HEK293 (cell line): ENCODE results near the gene AP1B1.
"Not testable (repeated sequence)": the region's sequence is repeated elsewhere in the genome, so short reads cannot be mapped to it uniquely, and the experiment has no call there.

Source experiments
- CTCF ChIA-PET: fragments of 350-600 bp; formaldehyde crosslinking; extraction: SDS; loops from one replicate; lab custom pipeline; 2021; ENCODE audit warnings: antibody characterized with exemption; lab: Yijun Ruan, JAX
- POLR2A ChIA-PET: fragments of 300-600 bp; formaldehyde crosslinking; extraction: SDS; loops from one replicate; lab custom pipeline; 2020; ENCODE audit warnings: antibody characterized with exemption, inconsistent platforms; lab: Yijun Ruan, JAX
- H3K27ac ChIP-seq: fragments of 200-500 bp; sonication (Bioruptor generic); 2 replicates; pipeline ENCODE4 v1.5.1; 2014; ENCODE audit warnings: low read depth, low read length, control low read depth, inconsistent platforms; ENCODE audit errors: extremely low read depth
- H3K36me3 ChIP-seq, 2 experiments: fragments of 200-500 bp in 1 of 2; sonication (Bioruptor generic) in 1 of 2; 1 replicate in 1 of 2; 2 replicates in 1 of 2; pipeline ENCODE4 v1.5.1; 2014 to 2017; ENCODE audit warnings: inconsistent platforms in 2 of 2, low read length in 2 of 2; ENCODE audit not compliant: control insufficient read depth in 2 of 2, insufficient read depth in 1 of 2
- H3K4me1 ChIP-seq: fragments of 200-500 bp; sonication (Bioruptor generic); 2 replicates; pipeline ENCODE4 v1.5.1; 2014; ENCODE audit warnings: mild to moderate bottlenecking, low read length, inconsistent platforms; ENCODE audit not compliant: control insufficient read depth, insufficient read depth
- H3K4me3 ChIP-seq: 2 replicates; pipeline ENCODE4 v1.5.1; 2011; ENCODE audit warnings: low read depth, mild to moderate bottlenecking, control low read depth, low read length, moderate library complexity
- H3K9me3 ChIP-seq: fragments of 200-500 bp; sonication (Bioruptor generic); 2 replicates; pipeline ENCODE4 v1.5.1; 2014; ENCODE audit warnings: low read depth, low read length, inconsistent platforms; ENCODE audit not compliant: control insufficient read depth, insufficient read depth
- OSR2 ChIP-seq: fragments of 450-650 bp; formaldehyde crosslinking; IDR thresholded peaks from 2 replicates; pipeline ENCODE4 v1.5.1; 2016; ENCODE audit warnings: missing biosample characterization, missing genetic modification characterization
- PBX3 ChIP-seq: sonication (generic); formaldehyde crosslinking; IDR thresholded peaks from 2 replicates; pipeline ENCODE4 v1.8.1; 2022; ENCODE audit warnings: mild to moderate bottlenecking, moderate library complexity, missing genetic modification reagents
- SCRT2 ChIP-seq: fragments of 450-650 bp; formaldehyde crosslinking; IDR thresholded peaks from 2 replicates; pipeline ENCODE4 v1.5.1; 2016; ENCODE audit warnings: missing biosample characterization, missing genetic modification characterization
- ZBTB26 ChIP-seq: fragments of 450-650 bp; formaldehyde crosslinking; optimal IDR thresholded peaks from 2 replicates; pipeline ENCODE3; 2016; ENCODE audit warnings: missing biosample characterization, mild to moderate bottlenecking, missing genetic modification characterization
- ZFP41 ChIP-seq: fragments of 450-650 bp; formaldehyde crosslinking; IDR thresholded peaks from 2 replicates; pipeline ENCODE4 v1.5.1; 2016; ENCODE audit warnings: missing biosample characterization, missing genetic modification characterization, borderline replicate concordance
- ZIC2 ChIP-seq: fragments of 450-650 bp; formaldehyde crosslinking; IDR thresholded peaks from 2 replicates; pipeline ENCODE4 v1.5.1; 2016; ENCODE audit warnings: missing biosample characterization, missing genetic modification characterization
- ZNF112 ChIP-seq: fragments of 450-650 bp; formaldehyde crosslinking; IDR thresholded peaks from 2 replicates; pipeline ENCODE4 v1.5.0; 2017; ENCODE audit warnings: missing biosample characterization, missing genetic modification characterization
- ZNF148 ChIP-seq: fragments of 450-650 bp; formaldehyde crosslinking; IDR thresholded peaks from 2 replicates; pipeline ENCODE4 v1.5.0; 2017; ENCODE audit warnings: missing biosample characterization, missing genetic modification characterization, borderline replicate concordance
- ZNF155 ChIP-seq: fragments of 450-650 bp; formaldehyde crosslinking; IDR thresholded peaks from 2 replicates; pipeline ENCODE4 v1.5.1; 2016; ENCODE audit warnings: missing biosample characterization, missing genetic modification characterization
- ZNF223 ChIP-seq: fragments of 450-650 bp; formaldehyde crosslinking; IDR thresholded peaks from 2 replicates; pipeline ENCODE4 v1.5.1; 2016; ENCODE audit warnings: missing biosample characterization, missing genetic modification characterization
- ZNF426 ChIP-seq: fragments of 450-650 bp; formaldehyde crosslinking; IDR thresholded peaks from 2 replicates; pipeline ENCODE4 v1.5.1; 2017; ENCODE audit warnings: missing biosample characterization, missing genetic modification characterization, mild to moderate bottlenecking, inconsistent platforms, moderate library complexity
- ZNF560 ChIP-seq: fragments of 450-650 bp; formaldehyde crosslinking; IDR thresholded peaks from 2 replicates; pipeline ENCODE4 v1.5.1; 2017; ENCODE audit warnings: missing biosample characterization, missing genetic modification characterization, borderline replicate concordance
- ZNF610 ChIP-seq: fragments of 450-650 bp; formaldehyde crosslinking; IDR thresholded peaks from 2 replicates; pipeline ENCODE4 v1.5.1; 2016; ENCODE audit warnings: missing biosample characterization, missing genetic modification characterization, borderline replicate concordance
- ZNF654 ChIP-seq: fragments of 450-650 bp; formaldehyde crosslinking; IDR thresholded peaks from 2 replicates; pipeline ENCODE4 v1.5.1; 2016; ENCODE audit warnings: low read depth, missing biosample characterization, missing genetic modification characterization
- ZNF664 ChIP-seq: fragments of 450-650 bp; formaldehyde crosslinking; IDR thresholded peaks from 2 replicates; pipeline ENCODE4 v1.5.1; 2016; ENCODE audit warnings: missing biosample characterization, missing genetic modification characterization
- ZNF791 ChIP-seq: fragments of 450-650 bp; formaldehyde crosslinking; IDR thresholded peaks from 2 replicates; pipeline ENCODE4 v1.5.1; 2016; ENCODE audit warnings: missing biosample characterization, missing genetic modification characterization
- TF ChIP-seq, protein P1 (sequence below): fragments of 450-650 bp; formaldehyde crosslinking; IDR thresholded peaks from 2 replicates; pipeline ENCODE4 v1.5.1; 2017; ENCODE audit warnings: missing biosample characterization, missing genetic modification characterization

AP1B1 gene

DNA sequence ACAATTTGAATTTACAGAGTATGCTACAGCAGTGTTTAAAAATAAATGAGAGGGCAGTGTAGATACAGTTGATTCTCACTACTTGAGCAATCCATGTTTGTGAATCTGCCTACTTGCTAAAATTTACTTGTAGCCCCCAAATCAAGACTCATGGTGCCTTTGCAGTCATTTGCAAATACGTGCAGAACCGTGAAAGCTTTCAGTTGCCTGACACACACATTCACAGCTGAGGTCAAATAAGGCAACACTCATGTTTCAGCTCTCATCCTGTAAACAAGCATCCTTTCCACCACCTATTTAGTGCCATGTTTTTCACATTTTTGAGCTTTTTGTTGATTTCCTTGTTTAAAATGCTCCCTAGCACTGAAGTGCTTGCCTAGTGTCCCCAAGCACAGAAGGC, 40.3 kb downstream of the AP1B1 start (continued):
- TF ChIP-seq PBX3 (CRISPR knock-in tag) (no peak), ZBTB26 (tag by site-specific recombination) (no peak), ZFP41 (tag by site-specific recombination) (no peak), ZIC2 (tag by site-specific recombination) (no peak), ZNF791 (tag by site-specific recombination) (no peak), ZNF654 (tag by site-specific recombination) (no peak), ZNF610 (tag by site-specific recombination) (no peak), ZNF112 (tag by site-specific recombination) (no peak), ZNF155 (tag by site-specific recombination) (no peak), ZNF426 (no peak)

- Histone ChIP-seq H3K27ac (no peak overlapping the region), H3K4me3 (no peak overlapping the region), H3K36me3 (peaks cover 32 to 87% of the 10 kb centered on the region in 2 experiments), H3K4me1 (peaks cover 15% of the 10 kb centered on the region), H3K9me3 (no peaks in the 10 kb centered on the region)
- TF ChIP-seq, protein P1, sequence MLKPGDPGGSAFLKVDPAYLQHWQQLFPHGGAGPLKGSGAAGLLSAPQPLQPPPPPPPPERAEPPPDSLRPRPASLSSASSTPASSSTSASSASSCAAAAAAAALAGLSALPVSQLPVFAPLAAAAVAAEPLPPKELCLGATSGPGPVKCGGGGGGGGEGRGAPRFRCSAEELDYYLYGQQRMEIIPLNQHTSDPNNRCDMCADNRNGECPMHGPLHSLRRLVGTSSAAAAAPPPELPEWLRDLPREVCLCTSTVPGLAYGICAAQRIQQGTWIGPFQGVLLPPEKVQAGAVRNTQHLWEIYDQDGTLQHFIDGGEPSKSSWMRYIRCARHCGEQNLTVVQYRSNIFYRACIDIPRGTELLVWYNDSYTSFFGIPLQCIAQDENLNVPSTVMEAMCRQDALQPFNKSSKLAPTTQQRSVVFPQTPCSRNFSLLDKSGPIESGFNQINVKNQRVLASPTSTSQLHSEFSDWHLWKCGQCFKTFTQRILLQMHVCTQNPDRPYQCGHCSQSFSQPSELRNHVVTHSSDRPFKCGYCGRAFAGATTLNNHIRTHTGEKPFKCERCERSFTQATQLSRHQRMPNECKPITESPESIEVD (tag by site-specific recombination), result no peak
- no peak for TF ChIP-seq SCRT2 (tag by site-specific recombination)
- TF ChIP-seq ZNF148, result no peak
- TF ChIP-seq ZNF560 (tag by site-specific recombination), result no peak
- TF ChIP-seq ZNF664 (tag by site-specific recombination), result no peak
- ChIA-PET CTCF (interaction anchor here (1.0 kb wide), 1 partner anchor 12 kb away, joined by 3 read pairs; no protein-coding TSS in a partner anchor), POLR2A (no interaction called here)
These were observed 41.7 kb downstream of the AP1B1 start for GRCh38 chr22:29346659-29347058.

- H3K9me3 ChIP-seq, result no peaks in the 10 kb centered on the region
- H3K4me1 ChIP-seq, result peaks cover 15% of the 10 kb centered on the region
- H3K4me3 ChIP-seq, result no peak overlapping the region
- TF ChIP-seq OSR2 (peak; percentile 52; the same call in 1 of the 2 replicates), ZNF223 (tag by site-specific recombination) (no peak)
- H3K27ac ChIP-seq, result no peak overlapping the region
- ChIA-PET CTCF (interaction anchor here (1.0 kb wide), 1 partner anchor 13 kb away, joined by 3 read pairs; no protein-coding TSS in a partner anchor), POLR2A (interaction anchor here (1.7 kb wide), 1 partner anchor 43 kb away, joined by 11 read pairs; the partner anchor contains the start of gene AP1B1)
- peaks cover 27 to 87% of the 10 kb centered on the region in 2 experiments for H3K36me3 ChIP-seq
These were observed 42.4 kb downstream of the AP1B1 start for GRCh38 chr22:29345932-29346331.

DNA sequence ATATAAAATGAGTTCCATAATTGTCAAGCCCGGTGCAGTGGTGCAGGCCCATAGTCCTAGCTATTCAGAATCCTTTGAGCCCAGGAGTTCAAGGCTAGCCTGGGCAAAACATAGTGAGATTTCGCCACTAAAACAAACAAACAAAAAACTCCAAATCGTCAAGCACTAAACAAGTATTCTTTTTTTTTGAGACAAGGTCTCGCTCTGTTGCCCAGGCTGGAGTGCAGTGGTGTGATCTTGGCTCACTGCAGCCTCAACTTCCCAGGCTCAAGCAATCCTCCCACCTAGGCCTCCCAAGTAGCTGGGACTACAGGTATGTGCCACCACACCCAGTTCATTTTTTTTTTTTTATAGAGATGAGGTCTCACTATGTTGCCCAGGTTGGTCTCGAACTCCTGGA, 43.5 kb downstream of the AP1B1 start:
- not testable (repeated sequence) for H3K9me3 ChIP-seq, H3K4me3 ChIP-seq
- ChIA-PET CTCF (interaction anchor here (0.6 to 0.9 kb wide), 2 partner anchors 14 to 1357 kb away, joined by 3 to 5 read pairs; no protein-coding TSS in a partner anchor), POLR2A (interaction anchor here (0.6 to 1.7 kb wide), 3 partner anchors 9 to 128 kb away, joined by 6 to 13 read pairs (median 11); partner anchors contain the start of gene AP1B1)
- Histone ChIP-seq H3K36me3 (peaks cover 21 to 87% of the 10 kb centered on the region in 2 experiments), H3K27ac (0 out of 2 replicates have a peak overlapping the region, but pooled peaks have one; percentile 49), H3K4me1 (peaks cover 15% of the 10 kb centered on the region)
